AG04450 (cell line): ENCODE measurements around the gene CHN1. TPM values are rescaled to one million over a fixed set of nuclear protein-coding genes. Genes with fewer than 3 reads are reported as not detected.

ENCODE experiments used
- CTCF ChIA-PET: fragments of 300-600, 350-600 bp; formaldehyde crosslinking; extraction: SDS; loops from one replicate; lab custom pipeline; 2022; ENCODE audit warnings: antibody characterized with exemption, inconsistent platforms; lab: Charles Lee
- POLR2A ChIA-PET: fragments of 350-600 bp; formaldehyde crosslinking; extraction: SDS; loops from one replicate; lab custom pipeline; 2021; ENCODE audit warnings: antibody characterized with exemption, inconsistent platforms; lab: Yijun Ruan, JAX
- DNase-seq: peaks from one replicate; pipeline ENCODE4 v3.0.0-alpha.2; 2011; ENCODE audit warnings: low read depth, low spot score
- H3K27ac ChIP-seq: one replicate; pipeline ENCODE4 v1.5.1; 2012; ENCODE audit warnings: low read depth, low read length, control low read depth
- H3K27me3 ChIP-seq: one replicate; pipeline ENCODE4 v1.6.0; 2012; ENCODE audit warnings: low read length; ENCODE audit not compliant: control insufficient read depth, insufficient read depth
- H3K4me3 ChIP-seq: 2 replicates; pipeline ENCODE4 v1.5.1; 2011; ENCODE audit warnings: mild to moderate bottlenecking, low read depth, low read length, control low read depth
- H3K9me3 ChIP-seq: 2 replicates; pipeline ENCODE4 v1.5.1; 2012; ENCODE audit warnings: low read length; ENCODE audit not compliant: control insufficient read depth, insufficient read depth
- CTCF ChIP-seq: IDR thresholded peaks from 2 replicates; pipeline ENCODE4 v1.5.1; 2011; ENCODE audit warnings: low read depth, low read length, control low read depth, inconsistent platforms
- polyA plus RNA-seq: library from polyadenylated mRNA; depleted of rRNA; stranded (reverse); fragments of >200 nt; gene quantifications from 2 replicates; pipeline ENCODE4 v1.2.3, GENCODE V29; 2011

Gene CHN1
- polyA plus RNA-seq, 1 experiment, result 258 TPM

GRCh38 chr2:174870787-174871186 lies 134.4 kb downstream of the CHN1 start:
- Histone ChIP-seq H3K9me3 (no peaks in the 10 kb centered on the region), H3K27me3 (no peaks in the 10 kb centered on the region), H3K27ac (no peak overlapping the region), H3K4me3 (no peak overlapping the region)
- no peak for TF ChIP-seq CTCF
- DNase-seq, result no peak
- POLR2A ChIA-PET, result no interaction called here
- CTCF ChIA-PET, result interaction anchor here (1.0 to 1.2 kb wide), 2 partner anchors 12 to 121 kb away, joined by 3 read pairs; no protein-coding TSS in a partner anchor

- DNase-seq, result no peak
- no peaks in the 10 kb centered on the region for H3K27me3 ChIP-seq
- TF ChIP-seq CTCF, result no peak
- no peaks in the 10 kb centered on the region for H3K9me3 ChIP-seq
- ChIA-PET POLR2A (no interaction called here), CTCF (no interaction called here)
- no peak overlapping the region for H3K27ac ChIP-seq
- no peak overlapping the region for H3K4me3 ChIP-seq
Observed at GRCh38 chr2:174868878-174869277, 136.3 kb downstream of the CHN1 start.

GRCh38 chr2:174866421-174866820 lies 138.8 kb downstream of the CHN1 start:
- no peaks in the 10 kb centered on the region for H3K9me3 ChIP-seq
- ChIA-PET POLR2A (no interaction called here), CTCF (interaction anchor here (1.0 to 1.5 kb wide), 4 partner anchors 12 to 119 kb away, joined by 4 to 7 read pairs (median 6); no protein-coding TSS in a partner anchor)
- no peak for TF ChIP-seq CTCF
- no peak overlapping the region for H3K4me3 ChIP-seq
- H3K27ac ChIP-seq, result no peak overlapping the region
- no peak for DNase-seq
- no peaks in the 10 kb centered on the region for H3K27me3 ChIP-seq

GRCh38 chr2:174863183-174863582 lies 142.0 kb downstream of the CHN1 start:
- H3K27ac ChIP-seq, result no peak overlapping the region
- H3K4me3 ChIP-seq, result no peak overlapping the region
- H3K27me3 ChIP-seq, result no peaks in the 10 kb centered on the region
- no peak for TF ChIP-seq CTCF
- ChIA-PET CTCF (interaction anchor here (1.3 kb wide), 1 partner anchor 114 kb away, joined by 3 read pairs; no protein-coding TSS in a partner anchor), POLR2A (no interaction called here)
- no peaks in the 10 kb centered on the region for H3K9me3 ChIP-seq
- no peak for DNase-seq

- CTCF ChIA-PET, result interaction anchor here (1.0 kb wide), 1 partner anchor 89 kb away, joined by 3 read pairs; no protein-coding TSS in a partner anchor
- no peak overlapping the region for H3K27ac ChIP-seq
- TF ChIP-seq CTCF, result no peak
Observed at GRCh38 chr2:174859563-174860169, 145.5 kb downstream of the CHN1 start.

More at GRCh38 chr2:174859563-174860169, 145.5 kb downstream of the CHN1 start:
- POLR2A ChIA-PET, result no interaction called here
- no peak for DNase-seq
- Histone ChIP-seq H3K9me3 (no peaks in the 10 kb centered on the region), H3K4me3 (no peak overlapping the region), H3K27me3 (no peaks in the 10 kb centered on the region)
